HCT116 (cell line): ENCODE measurements around the gene RRM1. TPM values are rescaled to one million over a fixed set of nuclear protein-coding genes. Genes with fewer than 3 reads are reported as not detected.

Experiments used
- ATAC-seq: fragments of 200-7000 bp; cut with Tn5 transposase; 2 replicates; pipeline ENCODE4 v1.9.1; 2020; ENCODE audit warnings: mild to moderate bottlenecking, moderate library complexity
- BruUV-seq: library from RNA; stranded (reverse); fragments of 400-500 nt; replicated peaks from 2 replicates; lab custom pipeline; 2021; lab: Mats Ljungman, UMichigan
- CTCF ChIA-PET: fragments of 300-600 bp; sonication (Branson Sonifier 250); formaldehyde crosslinking; loops from one replicate; lab custom pipeline; 2021; ENCODE audit warnings: antibody characterized with exemption; lab: Charles Lee
- POLR2A ChIA-PET: fragments of 300-600, 350-600 bp; sonication (Branson Sonifier 250); formaldehyde crosslinking; loops from one replicate; lab custom pipeline; 2021; ENCODE audit warnings: antibody characterized with exemption; lab: Charles Lee
- RAD21 ChIA-PET, 2 experiments: fragments of 300-600 bp; sonication (Branson Sonifier 250); formaldehyde crosslinking; loops; one replicate each; lab custom pipeline; 2023; ENCODE audit warnings: low total read pairs in 2 of 2; ENCODE audit not compliant: uncharacterized antibody in 2 of 2, unreplicated experiment in 2 of 2, low non-redundant PET in 1 of 2; lab: Charles Lee
- DNase-seq: peaks from one replicate; pipeline ENCODE4 v3.0.0-alpha.2; 2010; ENCODE audit warnings: low read depth, low spot score
- H2AFZ ChIP-seq: fragments of 200-600 bp; shearing (Covaris generic), sonication (generic); 2 replicates; pipeline ENCODE4 v1.6.1; 2017; ENCODE audit warnings: low read depth, mixed run types, mixed read lengths, antibody characterized with exemption, low read length; ENCODE audit not compliant: poor library complexity, severe bottlenecking
- H3K27ac ChIP-seq: 2 replicates; pipeline ENCODE4 v1.5.1; 2012; ENCODE audit warnings: low read depth, low read length
- H3K27me3 ChIP-seq: fragments of 200-600 bp; sonication (generic); 2 replicates; pipeline ENCODE4 v1.6.1; 2016; ENCODE audit warnings: mixed run types, low read length, mixed read lengths; ENCODE audit not compliant: insufficient read depth
- H3K36me3 ChIP-seq, 2 experiments: fragments of 200-500 bp in 1 of 2; fragments of 200-600 bp in 1 of 2; sonication (Bioruptor generic) in 1 of 2; sonication (generic) in 1 of 2; 2 replicates each; pipeline versions ENCODE4 v1.5.1 to v1.6.1; 2014 to 2016; ENCODE audit warnings: low read length in 2 of 2, inconsistent platforms in 1 of 2, mixed read lengths in 1 of 2, mixed run types in 1 of 2; ENCODE audit not compliant: insufficient read depth in 2 of 2, control insufficient read depth in 1 of 2
- H3K4me1 ChIP-seq, 2 experiments: fragments of 200-600 bp in 1 of 2; sonication (generic) in 1 of 2; 2 replicates each; pipeline versions ENCODE4 v1.5.1 to v1.6.1; 2012 to 2017; ENCODE audit warnings: low read length in 2 of 2, inconsistent platforms in 1 of 2, mild to moderate bottlenecking in 1 of 2, mixed read lengths in 1 of 2, mixed run types in 1 of 2, moderate library complexity in 1 of 2; ENCODE audit not compliant: insufficient read depth in 2 of 2, control insufficient read depth in 1 of 2
- H3K4me2 ChIP-seq: fragments of 200-600 bp; sonication (generic); 2 replicates; pipeline ENCODE4 v1.6.1; 2017; ENCODE audit warnings: mixed run types, low read length, mixed read lengths
- H3K4me3 ChIP-seq, 2 experiments: fragments of 200-600 bp in 1 of 2; sonication (generic) in 1 of 2; replicated peaks in 1 of 2; 2 replicates each; pipeline ENCODE4 v1.5.1; 2011 to 2016; ENCODE audit warnings: low read length in 2 of 2, control low read depth in 1 of 2, low read depth in 1 of 2, mild to moderate bottlenecking in 1 of 2, mixed read lengths in 1 of 2, mixed run types in 1 of 2
- H3K79me2 ChIP-seq: fragments of 200-600 bp; sonication (generic); 2 replicates; pipeline ENCODE4 v1.6.1; 2017; ENCODE audit warnings: mild to moderate bottlenecking, mixed run types, low read length, moderate library complexity, mixed read lengths; ENCODE audit not compliant: insufficient read depth
- H3K9ac ChIP-seq: fragments of 200-600 bp; sonication (generic); 2 replicates; pipeline ENCODE4 v1.6.1; 2016; ENCODE audit warnings: low read length, mixed read lengths
- H3K9me2 ChIP-seq: fragments of 200-600 bp; sonication (generic), shearing (Covaris generic); 2 replicates; pipeline ENCODE4 v1.6.1; 2017; ENCODE audit warnings: mixed run types, mild to moderate bottlenecking, moderate library complexity; ENCODE audit not compliant: insufficient read depth
- H3K9me3 ChIP-seq, 2 experiments: fragments of 200-500 bp in 1 of 2; fragments of 200-600 bp in 1 of 2; sonication (Bioruptor generic) in 1 of 2; sonication (generic) in 1 of 2; 2 replicates each; pipeline ENCODE4 v1.6.1; 2014 to 2017; ENCODE audit warnings: low read length in 2 of 2, mixed read lengths in 2 of 2, inconsistent platforms in 1 of 2, low read depth in 1 of 2, mild to moderate bottlenecking in 1 of 2, mixed run types in 1 of 2, moderate library complexity in 1 of 2; ENCODE audit not compliant: control insufficient read depth in 1 of 2, insufficient read depth in 1 of 2
- H4K20me1 ChIP-seq: fragments of 200-600 bp; sonication (generic), shearing (Covaris generic); 2 replicates; pipeline ENCODE4 v1.6.1; 2017; ENCODE audit warnings: mixed run types, mild to moderate bottlenecking, moderate library complexity; ENCODE audit not compliant: insufficient read depth
- CBX3 ChIP-seq: IDR thresholded peaks from 2 replicates; pipeline ENCODE4 v1.6.1; 2012; ENCODE audit warnings: low read depth
- CEBPB ChIP-seq: IDR thresholded peaks from 2 replicates; pipeline ENCODE4 v1.6.1; 2012; ENCODE audit warnings: low read depth
- EGR1 ChIP-seq: IDR thresholded peaks from 2 replicates; pipeline ENCODE4 v1.6.1; 2012; ENCODE audit warnings: low read depth
- EZH2phosphoT487 ChIP-seq: fragments of 200-600 bp; IDR thresholded peaks from 2 replicates; pipeline ENCODE4 v1.6.1; 2018; ENCODE audit warnings: antibody characterized with exemption, borderline replicate concordance
- FOSL1 ChIP-seq: IDR thresholded peaks from 2 replicates; pipeline ENCODE4 v1.6.1; 2012; ENCODE audit warnings: low read depth
- JUND ChIP-seq: IDR thresholded peaks from 2 replicates; pipeline ENCODE4 v1.6.1; 2012
- POLR2AphosphoS5 ChIP-seq: IDR thresholded peaks from 2 replicates; pipeline ENCODE4 v1.6.1; 2011; ENCODE audit warnings: mild to moderate bottlenecking, low read depth, low read length, moderate library complexity
- RAD21 ChIP-seq: IDR thresholded peaks from 2 replicates; pipeline ENCODE4 v1.6.1; 2012; ENCODE audit warnings: low read depth, mild to moderate bottlenecking
- SIN3A ChIP-seq: IDR thresholded peaks from 2 replicates; pipeline ENCODE4 v1.6.1; 2012; ENCODE audit warnings: low read depth
- SP1 ChIP-seq: IDR thresholded peaks from 2 replicates; pipeline ENCODE4 v1.6.1; 2012; ENCODE audit warnings: low read depth
- SRF ChIP-seq: IDR thresholded peaks from 2 replicates; pipeline ENCODE4 v1.6.1; 2012; ENCODE audit warnings: low read depth
- TCF7L2 ChIP-seq: IDR thresholded peaks from 2 replicates; pipeline ENCODE4 v1.7.0; 2011; ENCODE audit warnings: borderline replicate concordance, inconsistent platforms; ENCODE audit not compliant: insufficient read depth, insufficient read length; ENCODE audit errors: extremely low read depth
- YY1 ChIP-seq: IDR thresholded peaks from 2 replicates; pipeline ENCODE4 v1.6.1; 2011; ENCODE audit warnings: low read length, low read depth, moderate library complexity, mild to moderate bottlenecking; ENCODE audit not compliant: insufficient replicate concordance; ENCODE audit errors: extremely low read depth
- ZFX ChIP-seq: fragments of 450-650 bp; IDR thresholded peaks from 2 replicates; pipeline ENCODE4 v1.6.1; 2017
- ZNF274 ChIP-seq: fragments of 200-500 bp; sonication (Bioruptor generic); IDR thresholded peaks from 2 replicates; pipeline ENCODE4 v1.6.1; 2014; ENCODE audit warnings: mild to moderate bottlenecking, low read depth, low read length, inconsistent platforms
- intact Hi-C: fragments of 100-400 bp; cut with micrococcal nuclease; formaldehyde crosslinking; loops from 2 replicates; pipeline ENCODE4 v1.10.0; 2022
- total RNA-seq: library from RNA; stranded (reverse); gene quantifications from one replicate; pipeline ENCODE4 v1.2.1, GENCODE V29; 2021; ENCODE audit not compliant: unreplicated experiment
- TF ChIP-seq, protein P1 (sequence below): IDR thresholded peaks from 2 replicates; pipeline ENCODE4 v1.6.1; 2012
- TF ChIP-seq, protein P2 (sequence below): IDR thresholded peaks from 2 replicates; pipeline ENCODE4 v1.6.1; 2011; ENCODE audit warnings: mild to moderate bottlenecking, low read length, moderate library complexity; ENCODE audit not compliant: insufficient replicate concordance; ENCODE audit errors: extremely low read depth
- TF ChIP-seq, protein P3 (sequence below): IDR thresholded peaks from 2 replicates; pipeline ENCODE4 v1.6.1; 2012
- TF ChIP-seq, protein P4 (sequence below): IDR thresholded peaks from 2 replicates; pipeline ENCODE4 v1.6.1; 2012; ENCODE audit warnings: low read depth

Gene RRM1
- total RNA-seq, 1 experiment from 2014 or later, result 134 TPM

DNA sequence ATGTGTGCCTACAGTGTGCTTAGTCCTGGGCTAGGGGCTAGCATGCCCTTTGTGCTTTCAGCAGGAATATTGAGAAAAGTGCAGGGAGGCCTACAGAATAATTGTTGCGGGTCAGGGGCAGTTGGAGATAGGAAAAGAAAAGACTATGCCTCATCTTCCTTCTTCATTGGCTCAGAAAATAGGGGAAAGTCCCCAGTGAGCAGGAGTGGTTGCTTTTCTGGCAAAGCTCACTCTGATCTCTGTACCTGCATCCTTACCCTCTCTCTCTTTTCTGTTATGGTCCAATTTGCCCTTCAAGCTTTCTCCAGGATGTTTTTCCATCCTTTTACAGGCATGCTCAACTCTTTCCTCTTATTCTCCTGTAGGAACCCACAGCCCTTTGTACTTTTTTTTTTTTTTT is 29.5 kb upstream of the RRM1 start:
- POLR2A ChIA-PET, result no interaction called here
- no peak for TF ChIP-seq YY1
- TF ChIP-seq, protein P1, sequence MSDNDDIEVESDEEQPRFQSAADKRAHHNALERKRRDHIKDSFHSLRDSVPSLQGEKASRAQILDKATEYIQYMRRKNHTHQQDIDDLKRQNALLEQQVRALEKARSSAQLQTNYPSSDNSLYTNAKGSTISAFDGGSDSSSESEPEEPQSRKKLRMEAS, result no peak
- no peak for TF ChIP-seq ZNF274
- TF ChIP-seq JUND, result no peak
- TF ChIP-seq, protein P2, sequence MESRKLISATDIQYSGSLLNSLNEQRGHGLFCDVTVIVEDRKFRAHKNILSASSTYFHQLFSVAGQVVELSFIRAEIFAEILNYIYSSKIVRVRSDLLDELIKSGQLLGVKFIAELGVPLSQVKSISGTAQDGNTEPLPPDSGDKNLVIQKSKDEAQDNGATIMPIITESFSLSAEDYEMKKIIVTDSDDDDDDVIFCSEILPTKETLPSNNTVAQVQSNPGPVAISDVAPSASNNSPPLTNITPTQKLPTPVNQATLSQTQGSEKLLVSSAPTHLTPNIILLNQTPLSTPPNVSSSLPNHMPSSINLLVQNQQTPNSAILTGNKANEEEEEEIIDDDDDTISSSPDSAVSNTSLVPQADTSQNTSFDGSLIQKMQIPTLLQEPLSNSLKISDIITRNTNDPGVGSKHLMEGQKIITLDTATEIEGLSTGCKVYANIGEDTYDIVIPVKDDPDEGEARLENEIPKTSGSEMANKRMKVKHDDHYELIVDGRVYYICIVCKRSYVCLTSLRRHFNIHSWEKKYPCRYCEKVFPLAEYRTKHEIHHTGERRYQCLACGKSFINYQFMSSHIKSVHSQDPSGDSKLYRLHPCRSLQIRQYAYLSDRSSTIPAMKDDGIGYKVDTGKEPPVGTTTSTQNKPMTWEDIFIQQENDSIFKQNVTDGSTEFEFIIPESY, result no peak
- TF ChIP-seq, protein P3, sequence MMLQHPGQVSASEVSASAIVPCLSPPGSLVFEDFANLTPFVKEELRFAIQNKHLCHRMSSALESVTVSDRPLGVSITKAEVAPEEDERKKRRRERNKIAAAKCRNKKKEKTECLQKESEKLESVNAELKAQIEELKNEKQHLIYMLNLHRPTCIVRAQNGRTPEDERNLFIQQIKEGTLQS, result no peak
- TF ChIP-seq CBX3, result no peak
- no peak for TF ChIP-seq TCF7L2
- no peak for TF ChIP-seq EZH2phosphoT487
- no peak for TF ChIP-seq FOSL1
- TF ChIP-seq SRF, result no peak
- no peak for TF ChIP-seq EGR1
- no peak for TF ChIP-seq POLR2AphosphoS5
- TF ChIP-seq, protein P4, sequence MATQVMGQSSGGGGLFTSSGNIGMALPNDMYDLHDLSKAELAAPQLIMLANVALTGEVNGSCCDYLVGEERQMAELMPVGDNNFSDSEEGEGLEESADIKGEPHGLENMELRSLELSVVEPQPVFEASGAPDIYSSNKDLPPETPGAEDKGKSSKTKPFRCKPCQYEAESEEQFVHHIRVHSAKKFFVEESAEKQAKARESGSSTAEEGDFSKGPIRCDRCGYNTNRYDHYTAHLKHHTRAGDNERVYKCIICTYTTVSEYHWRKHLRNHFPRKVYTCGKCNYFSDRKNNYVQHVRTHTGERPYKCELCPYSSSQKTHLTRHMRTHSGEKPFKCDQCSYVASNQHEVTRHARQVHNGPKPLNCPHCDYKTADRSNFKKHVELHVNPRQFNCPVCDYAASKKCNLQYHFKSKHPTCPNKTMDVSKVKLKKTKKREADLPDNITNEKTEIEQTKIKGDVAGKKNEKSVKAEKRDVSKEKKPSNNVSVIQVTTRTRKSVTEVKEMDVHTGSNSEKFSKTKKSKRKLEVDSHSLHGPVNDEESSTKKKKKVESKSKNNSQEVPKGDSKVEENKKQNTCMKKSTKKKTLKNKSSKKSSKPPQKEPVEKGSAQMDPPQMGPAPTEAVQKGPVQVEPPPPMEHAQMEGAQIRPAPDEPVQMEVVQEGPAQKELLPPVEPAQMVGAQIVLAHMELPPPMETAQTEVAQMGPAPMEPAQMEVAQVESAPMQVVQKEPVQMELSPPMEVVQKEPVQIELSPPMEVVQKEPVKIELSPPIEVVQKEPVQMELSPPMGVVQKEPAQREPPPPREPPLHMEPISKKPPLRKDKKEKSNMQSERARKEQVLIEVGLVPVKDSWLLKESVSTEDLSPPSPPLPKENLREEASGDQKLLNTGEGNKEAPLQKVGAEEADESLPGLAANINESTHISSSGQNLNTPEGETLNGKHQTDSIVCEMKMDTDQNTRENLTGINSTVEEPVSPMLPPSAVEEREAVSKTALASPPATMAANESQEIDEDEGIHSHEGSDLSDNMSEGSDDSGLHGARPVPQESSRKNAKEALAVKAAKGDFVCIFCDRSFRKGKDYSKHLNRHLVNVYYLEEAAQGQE, result no peak
- TF ChIP-seq RAD21, result no peak
- no peak for TF ChIP-seq CEBPB
- TF ChIP-seq SIN3A, result no peak
- TF ChIP-seq SP1, result no peak
- TF ChIP-seq ZFX, result no peak
- Histone ChIP-seq H3K9ac (no peak overlapping the region), H3K4me1 (no peaks in the 10 kb centered on the region), H4K20me1 (no peaks in the 10 kb centered on the region), H3K9me2 (no peaks in the 10 kb centered on the region), H3K4me3 (no peak overlapping the region), H3K79me2 (no peaks in the 10 kb centered on the region), H3K36me3 (no peaks in the 10 kb centered on the region), H2AFZ (no peak overlapping the region), H3K9me3 (no peaks in the 10 kb centered on the region), H3K4me2 (no peak overlapping the region), H3K27ac (no peak overlapping the region), H3K27me3 (no peaks in the 10 kb centered on the region)
- CTCF ChIA-PET, result interaction anchor here (1.1 to 3.4 kb wide), 4 partner anchors 8 to 223 kb away, joined by 4 to 17 read pairs (median 10); partner anchors contain the start of gene STIM1
- ATAC-seq (no peak), DNase-seq (no peak)
- intact Hi-C loops, result no loop called here
- no TSS peak for BruUV-seq
- RAD21 ChIA-PET, result no interaction called here
